Measurements from ENCODE around the gene NT5E. TPM values are rescaled to one million over a fixed set of nuclear protein-coding genes. Genes with fewer than 3 reads are reported as not detected.

The NT5E gene
- total and polyA plus RNA-seq, 2 donors (not counting 3 experiments of a cell fraction or from before 2014, with no cell fraction given), result 59.3 to 115 TPM

GRCh38 chr6:85473748-85474147, 23.9 kb downstream of the NT5E start:
- ChIA-PET CTCF (interaction anchor here (0.8 to 13.9 kb wide), 5 partner anchors 10 to 113 kb away, joined by 3 to 541 read pairs (median 3); partner anchors contain the start of gene NT5E), POLR2A (no interaction called here)
- H3K27ac ChIP-seq (ENCODE audit: insufficient read depth, low read depth, low read length), result no peak overlapping the region
- no peaks in the 10 kb centered on the region for H3K27me3 ChIP-seq (ENCODE audit: control insufficient read depth in 2 of 2, insufficient read depth in 2 of 2, low read length in 2 of 2)
- no peaks in the 10 kb centered on the region for H3K9me1 ChIP-seq (replicated peaks; ENCODE audit: control insufficient read depth, extremely low read depth, insufficient read depth, low read length)
- H3K4me3 ChIP-seq (replicated peaks in 1 of 3; ENCODE audit: insufficient read depth in 1 of 3, low read depth in 1 of 3, low read length in 3 of 3), result no peak overlapping the region
- H3K9me3 ChIP-seq (replicated peaks; ENCODE audit: control insufficient read depth, insufficient read depth, low read length), result no peaks in the 10 kb centered on the region
- no peak for DNase-seq (ENCODE audit: low read depth, low spot score)
- no peaks in the 10 kb centered on the region for H3K4me1 ChIP-seq (ENCODE audit: control insufficient read depth, extremely low read depth, insufficient read depth, low read length)
- BruUV-seq (replicated peaks), result no TSS peak
- no peak overlapping the region for H2AFZ ChIP-seq (ENCODE audit: low read depth, low read length)
- peaks cover 6 to 8% of the 10 kb centered on the region in 2 experiments for H3K36me3 ChIP-seq (ENCODE audit: control insufficient read depth in 2 of 2, extremely low read depth in 1 of 2, insufficient read depth in 2 of 2, low read length in 2 of 2)
- no peak overlapping the region for H3K4me2 ChIP-seq (ENCODE audit: insufficient read depth, low read length)
- H3K79me2 ChIP-seq (ENCODE audit: control insufficient read depth, insufficient read depth, low read length), result no peaks in the 10 kb centered on the region
- no peak for TF ChIP-seq EZH2 (IDR thresholded peaks at IDR 0.05; ENCODE audit: borderline replicate concordance, low read depth, low read length, severe bottlenecking)
- TF ChIP-seq MYC (IDR thresholded peaks at IDR 0.05; ENCODE audit: low read depth, low read length), result no peak
- no peak for TF ChIP-seq FOS (IDR thresholded peaks at IDR 0.05; ENCODE audit: borderline replicate concordance, insufficient read depth, low read length)
- no peak for TF ChIP-seq CTCF (IDR thresholded peaks at IDR 0.05; ENCODE audit: extremely low read depth in 1 of 2, insufficient read depth in 1 of 2, low read depth in 1 of 2, low read length in 2 of 2)
- no peak for TF ChIP-seq GATA2 (IDR thresholded peaks at IDR 0.05; ENCODE audit: insufficient read depth, insufficient read length, low read depth, low read length)
- TF ChIP-seq POLR2A (IDR thresholded peaks at IDR 0.05; ENCODE audit: low read depth, low read length), result no peak
- no peak overlapping the region for H3K9ac ChIP-seq (replicated peaks; ENCODE audit: extremely low read depth, insufficient read depth, low read length)
- no peak for FAIRE-seq
- intact Hi-C loops (cut with micrococcal nuclease) (no loop called here), dilution Hi-C loops (cut with MboI; ENCODE audit: extremely low pct_ligation_motif_present, low sequenced_read_pairs) (loop anchor here (25.0 kb wide), 1 partner anchor 111 kb away; no protein-coding TSS in a partner anchor)
- no peaks in the 10 kb centered on the region for H4K20me1 ChIP-seq (replicated peaks; ENCODE audit: control insufficient read depth, extremely low read depth, insufficient read depth, low read length)

- no peaks in the 10 kb centered on the region for H3K79me2 ChIP-seq (ENCODE audit: control insufficient read depth, insufficient read depth, low read length)
- no TSS peak for BruUV-seq (replicated peaks)
- H3K36me3 ChIP-seq (ENCODE audit: control insufficient read depth in 2 of 2, extremely low read depth in 1 of 2, insufficient read depth in 2 of 2, low read length in 2 of 2), result peaks cover 8% of the 10 kb centered on the region in 2 experiments
- ChIA-PET POLR2A (no interaction called here), CTCF (interaction anchor here (1.2 to 13.9 kb wide), 4 partner anchors 11 to 122 kb away, joined by 3 to 541 read pairs (median 7); partner anchors contain the start of gene NT5E)
- no peak for TF ChIP-seq EZH2 (IDR thresholded peaks at IDR 0.05; ENCODE audit: borderline replicate concordance, low read depth, low read length, severe bottlenecking)
- no peak for TF ChIP-seq POLR2A (IDR thresholded peaks at IDR 0.05; ENCODE audit: low read depth, low read length)
- TF ChIP-seq CTCF (IDR thresholded peaks at IDR 0.05; ENCODE audit: extremely low read depth in 1 of 2, insufficient read depth in 1 of 2, low read depth in 1 of 2, low read length in 2 of 2), result no peak
- TF ChIP-seq JUN (IDR thresholded peaks at IDR 0.05; ENCODE audit: borderline replicate concordance, insufficient read depth, insufficient read length, low read depth), result no peak
- TF ChIP-seq FOS (IDR thresholded peaks at IDR 0.05; ENCODE audit: borderline replicate concordance, insufficient read depth, low read length), result no peak
- no peak for TF ChIP-seq GATA2 (IDR thresholded peaks at IDR 0.05; ENCODE audit: insufficient read depth, insufficient read length, low read depth, low read length)
- no peak for TF ChIP-seq MYC (IDR thresholded peaks at IDR 0.05; ENCODE audit: low read depth, low read length)
- TF ChIP-seq MAX (IDR thresholded peaks at IDR 0.05; ENCODE audit: insufficient read depth, insufficient read length), result no peak
- no peak for TF ChIP-seq POLR2AphosphoS5 (IDR thresholded peaks at IDR 0.05; ENCODE audit: insufficient read depth, low read depth, low read length)
- no peaks in the 10 kb centered on the region for H3K9me1 ChIP-seq (replicated peaks; ENCODE audit: control insufficient read depth, extremely low read depth, insufficient read depth, low read length)
- H3K27ac ChIP-seq (ENCODE audit: insufficient read depth, low read depth, low read length), result no peak overlapping the region
- H3K9me3 ChIP-seq (replicated peaks; ENCODE audit: control insufficient read depth, insufficient read depth, low read length), result no peaks in the 10 kb centered on the region
- no peak overlapping the region for H3K4me2 ChIP-seq (ENCODE audit: insufficient read depth, low read length)
- DNase-seq (ENCODE audit: low read depth, low spot score), result no peak
- H4K20me1 ChIP-seq (replicated peaks; ENCODE audit: control insufficient read depth, extremely low read depth, insufficient read depth, low read length), result no peaks in the 10 kb centered on the region
- H2AFZ ChIP-seq (ENCODE audit: low read depth, low read length), result no peak overlapping the region
- H3K9ac ChIP-seq (replicated peaks; ENCODE audit: extremely low read depth, insufficient read depth, low read length), result no peak overlapping the region
- no peak for FAIRE-seq
- H3K4me1 ChIP-seq (ENCODE audit: control insufficient read depth, extremely low read depth, insufficient read depth, low read length), result no peaks in the 10 kb centered on the region
- H3K27me3 ChIP-seq (ENCODE audit: control insufficient read depth in 2 of 2, insufficient read depth in 2 of 2, low read length in 2 of 2), result no peaks in the 10 kb centered on the region
- dilution Hi-C loops (cut with MboI; ENCODE audit: extremely low pct_ligation_motif_present, low sequenced_read_pairs), result no loop called here
- intact Hi-C loops (cut with micrococcal nuclease), result no loop called here
- no peak overlapping the region for H3K4me3 ChIP-seq (replicated peaks in 1 of 3; ENCODE audit: insufficient read depth in 1 of 3, low read depth in 1 of 3, low read length in 3 of 3)
These were observed 26.6 kb downstream of the NT5E start for GRCh38 chr6:85476532-85476931.
